Pericardium fibroblast (primary cell): ENCODE results near the gene NKAPD1. TPM values are rescaled to one million over a fixed set of nuclear protein-coding genes. Genes with fewer than 3 reads are reported as not detected.

Experiments
- total RNA-seq: library from RNA; depleted of rRNA; stranded (reverse); fragments of >200 nt; gene quantifications from 2 replicates; pipeline ENCODE4 v1.2.3, GENCODE V29; 2015

Gene NKAPD1, protein sequence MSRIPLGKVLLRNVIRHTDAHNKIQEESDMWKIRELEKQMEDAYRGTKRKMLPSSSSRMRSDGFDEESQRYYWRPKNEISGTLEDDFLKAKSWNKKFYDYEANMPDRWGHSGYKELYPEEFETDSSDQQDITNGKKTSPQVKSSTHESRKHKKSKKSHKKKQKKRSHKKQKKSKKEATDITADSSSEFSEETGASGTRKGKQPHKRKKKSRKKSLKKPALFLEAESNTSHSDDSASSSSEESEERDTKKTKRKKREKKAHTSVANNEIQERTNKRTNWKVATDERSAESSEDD
- total RNA-seq = 11.1 and 59.2 TPM in 2 replicates

DNA sequence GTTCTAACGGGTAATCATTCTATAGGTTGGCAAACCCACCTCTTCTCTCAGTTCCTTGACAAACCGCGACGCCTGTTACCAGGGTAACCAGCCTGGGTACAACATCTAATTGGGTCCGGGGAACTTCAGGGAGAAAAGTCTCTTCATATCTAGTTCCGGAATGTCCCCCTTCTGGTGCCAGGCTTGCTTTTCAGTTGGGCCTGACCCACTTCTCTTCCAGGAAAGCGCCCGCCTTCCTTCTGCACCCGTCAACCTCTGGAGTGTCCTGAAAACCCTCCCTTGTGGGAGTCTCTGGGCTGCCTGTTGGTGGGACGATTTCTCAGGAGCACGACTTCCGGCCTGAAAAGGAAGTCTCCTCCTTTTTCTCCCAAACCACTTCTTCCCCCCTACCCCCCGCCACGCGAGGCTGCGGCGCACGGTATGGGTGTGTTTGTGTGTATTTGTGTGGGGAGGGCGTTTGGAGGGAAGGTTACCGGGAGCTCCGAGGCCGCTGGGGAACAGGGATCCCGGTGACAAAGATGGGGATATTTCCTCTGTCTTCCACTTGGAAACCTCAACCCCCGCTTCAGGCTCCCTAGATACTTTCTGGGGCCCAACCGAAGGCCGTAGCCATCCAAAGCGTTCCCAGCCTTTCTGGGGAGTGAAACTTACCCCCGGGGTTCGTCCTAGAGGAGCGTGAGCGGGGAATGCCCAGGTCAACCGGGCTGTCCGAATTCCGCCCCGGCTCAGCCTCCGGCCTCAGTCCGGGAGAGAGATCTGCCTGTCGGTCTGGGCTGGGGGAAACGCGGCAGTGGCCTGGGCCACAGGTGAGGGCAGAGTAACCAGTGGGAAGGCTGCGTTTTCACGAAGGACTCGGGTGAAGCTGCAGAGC, at the start of gene NKAPD1, which contains the start of gene PIH1D2:
Gene NKAPD1, plus strand, starts transcription at position 359 of the 871 bp plus-strand sequence. CDS start 1,276 bp downstream, outside the sequence.
Gene PIH1D2, minus strand, starts transcription at position 77 of the 871 bp plus-strand sequence. CDS start 843 bp downstream, outside the sequence.

DNA sequence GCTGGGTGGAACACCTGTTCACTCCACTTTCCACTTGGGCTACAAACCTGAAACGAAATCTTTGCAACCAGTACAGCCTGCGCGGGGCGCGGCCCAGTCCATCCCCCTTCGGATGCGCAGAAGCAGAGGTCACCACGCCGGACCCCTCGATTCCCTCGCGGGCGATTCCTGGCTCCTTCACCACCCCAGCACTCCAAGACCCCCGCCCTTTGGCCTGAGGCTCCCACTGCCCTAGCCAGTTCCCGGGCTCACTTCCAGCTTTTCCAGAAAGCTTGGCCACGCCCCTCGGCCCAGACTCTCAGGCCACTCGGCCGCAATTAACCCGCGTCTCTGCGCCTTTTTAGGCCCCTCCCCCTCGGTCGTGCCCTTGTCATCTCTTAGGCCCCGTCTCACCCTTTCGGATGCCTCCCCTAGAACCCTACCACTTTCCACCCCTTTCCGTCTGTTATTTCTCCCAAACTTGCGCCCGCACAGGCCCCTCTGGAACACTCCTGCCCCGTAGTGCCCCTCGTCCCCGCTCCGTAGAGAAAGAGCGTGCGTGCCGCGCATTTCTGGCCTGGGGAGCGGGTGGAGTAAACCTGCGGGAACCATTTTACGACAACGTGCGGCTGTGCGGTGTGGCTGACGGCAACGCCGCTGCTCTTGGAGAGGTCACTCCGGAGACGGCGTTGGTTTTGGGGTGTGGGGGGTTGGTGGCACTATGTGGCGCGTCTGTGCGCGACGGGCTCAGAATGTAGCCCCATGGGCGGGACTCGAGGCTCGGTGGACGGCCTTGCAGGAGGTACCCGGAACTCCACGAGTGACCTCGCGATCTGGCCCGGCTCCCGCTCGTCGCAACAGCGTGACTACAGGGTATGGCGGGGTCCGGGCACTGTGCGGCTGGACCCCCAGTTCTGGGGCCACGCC, 49.1 kb upstream of the NKAPD1 start, which contains the start of gene DLAT:
Gene DLAT, plus strand, starts transcription at position 636 of the 906 bp plus-strand sequence. Its CDS starts 65 bp downstream, at position 701.

DNA sequence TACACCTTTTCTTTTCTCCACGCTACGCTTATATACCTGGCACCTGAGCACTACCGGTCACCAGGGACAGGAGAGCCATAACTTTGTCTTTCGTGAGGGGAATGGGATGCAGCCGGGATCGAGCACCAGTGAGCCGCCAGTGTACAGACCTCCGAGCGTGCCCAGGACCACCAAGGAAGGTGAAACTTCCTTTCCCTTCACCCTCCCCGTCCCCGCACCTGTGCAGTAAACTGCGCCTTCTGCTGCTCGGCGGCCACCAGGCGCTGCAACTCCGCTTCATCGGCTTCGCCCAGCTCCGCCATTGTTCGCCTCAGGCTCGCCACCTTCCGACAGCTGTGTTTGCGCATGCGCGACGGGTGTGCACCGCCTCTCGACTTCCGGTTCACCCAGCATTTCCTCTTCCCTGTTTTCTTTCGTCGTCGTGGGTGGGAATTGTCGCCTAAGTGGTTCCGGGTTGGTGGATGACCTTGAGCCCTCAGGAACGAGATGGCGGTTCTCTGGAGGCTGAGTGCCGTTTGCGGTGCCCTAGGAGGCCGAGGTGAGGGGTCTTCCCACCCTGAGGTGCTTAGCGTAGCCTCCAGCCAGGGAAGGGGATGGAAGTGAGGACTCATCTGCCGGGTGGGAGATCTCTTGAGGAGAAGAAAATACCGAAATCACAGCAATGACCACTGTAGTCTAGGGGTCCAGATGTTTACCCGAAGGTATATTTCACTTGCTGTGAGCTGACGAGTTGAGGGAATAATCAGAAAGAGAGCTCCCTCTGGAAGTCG, 12.5 kb downstream of the NKAPD1 start, which contains the start of the genes SDHD and TIMM8B:
Gene SDHD, plus strand, starts transcription at position 452 of the 770 bp plus-strand sequence. Its CDS starts 35 bp downstream, at position 487.
Gene TIMM8B, minus strand, starts transcription at position 335 of the 770 bp plus-strand sequence. Its CDS starts 33 bp downstream, at position 302.

Other genes with a start within 250 kb of the NKAPD1 start
- gene ALG9, start 202.7 kb upstream of the NKAPD1 start, total RNA-seq = 21.2 and 29.3 TPM in 2 replicates
- gene FDXACB1, start 195.1 kb upstream of the NKAPD1 start, total RNA-seq = 0.85 and 1.6 TPM in 2 replicates
- gene CFAP68, start 194.8 kb upstream of the NKAPD1 start, total RNA-seq = 26.3 and 26.5 TPM in 2 replicates
- 44.4 and 88.3 TPM in 2 replicates for gene CRYAB, start 162.5 kb upstream of the NKAPD1 start, total RNA-seq
- gene HSPB2, start 161.6 kb upstream of the NKAPD1 start, total RNA-seq = 0.23 and 1.2 TPM in 2 replicates
- gene C11orf52, start 155.4 kb upstream of the NKAPD1 start, total RNA-seq = 2.0 TPM in 1 of 2 replicates, not detected in the other
- 8.9 and 14.1 TPM in 2 replicates for gene DIXDC1, start 137.0 kb upstream of the NKAPD1 start, total RNA-seq
- 15.1 and 23.5 TPM in 2 replicates for gene DLAT, start 48.9 kb upstream of the NKAPD1 start, total RNA-seq
- 2.0 TPM in 1 of 2 replicates, not detected in the other for gene PIH1D2, start 282 bp upstream of the NKAPD1 start, total RNA-seq
- gene TIMM8B, start 12.5 kb downstream of the NKAPD1 start, total RNA-seq = 53.7 and 57.0 TPM in 2 replicates
- gene SDHD, start 12.6 kb downstream of the NKAPD1 start, total RNA-seq = 77.8 and 92.3 TPM in 2 replicates
- 4.1 and 5.2 TPM in 2 replicates for gene IL18, start 89.8 kb downstream of the NKAPD1 start, total RNA-seq
- not detected in 2 replicates for gene TEX12, start 93.1 kb downstream of the NKAPD1 start, total RNA-seq
- gene BCO2, start 101.2 kb downstream of the NKAPD1 start, total RNA-seq = 1.2 and 2.9 TPM in 2 replicates
- gene PTS, start 152.1 kb downstream of the NKAPD1 start, total RNA-seq = 23.2 and 27.8 TPM in 2 replicates
- gene PLET1, start 186.6 kb downstream of the NKAPD1 start, total RNA-seq = not detected in 2 replicates